GM18498 (cell line): ENCODE measurements around the gene PCYT2.

Experiments used
- ATAC-seq: cut with Tn5 transposase; IDR thresholded peaks from one replicate; pipeline ENCODE4 v1.9.1; 2021; ENCODE audit warnings: mild to moderate bottlenecking, moderate library complexity; ENCODE audit not compliant: unreplicated experiment

The PCYT2 gene

GRCh38 chr17:81927653-81928543, 16.7 kb upstream of the PCYT2 start, which contains the start of gene MAFG:
MAFG (minus strand) TSS chr17:81927735; CDS start chr17:81923185, 4,550 bp downstream.
- peak; percentile 67 for ATAC-seq

- peak; percentile 14 for ATAC-seq
Observed at GRCh38 chr17:81927152-81927652, 16.0 kb upstream of the PCYT2 start.

- peak; percentile 20 for ATAC-seq
Observed at GRCh38 chr17:81926451-81927151, 15.4 kb upstream of the PCYT2 start.

GRCh38 chr17:81925860-81926450, 14.8 kb upstream of the PCYT2 start:
- no peak for ATAC-seq

GRCh38 chr17:81924557-81925532, 13.6 kb upstream of the PCYT2 start:
- no peak for ATAC-seq

GRCh38 chr17:81923302-81924260, 12.4 kb upstream of the PCYT2 start:
- no peak for ATAC-seq

GRCh38 chr17:81922566-81923301, 11.5 kb upstream of the PCYT2 start:
- ATAC-seq: no peak

- no peak for ATAC-seq
Observed at GRCh38 chr17:81921996-81922565, 10.9 kb upstream of the PCYT2 start.

- ATAC-seq: no peak
Observed at GRCh38 chr17:81921537-81921862, 10.3 kb upstream of the PCYT2 start.

GRCh38 chr17:81920612-81921536, 9.7 kb upstream of the PCYT2 start:
- ATAC-seq: no peak

GRCh38 chr17:81918832-81919545, 7.8 kb upstream of the PCYT2 start:
- ATAC-seq: no peak

- ATAC-seq: peak; percentile 15
Observed at GRCh38 chr17:81918333-81918669, 7.1 kb upstream of the PCYT2 start.

- peak; percentile 66 for ATAC-seq
Observed at GRCh38 chr17:81917565-81918332, 6.5 kb upstream of the PCYT2 start, which contains the start of gene SIRT7. SIRT7 (minus strand) TSS chr17:81918176; CDS start chr17:81918131, 45 bp downstream.

- no peak for ATAC-seq
Observed at GRCh38 chr17:81916234-81917001, 5.2 kb upstream of the PCYT2 start.

- no peak for ATAC-seq
Observed at GRCh38 chr17:81915331-81915730, 4.1 kb upstream of the PCYT2 start.
